Hepatocyte (in vitro differentiated cells): ENCODE results near the gene ZNF75A.

Experiments
- CTCF ChIP-seq: fragments of 200-600 bp; sonication (generic); IDR thresholded peaks from 2 replicates; pipeline ENCODE4 v1.5.1; 2016; ENCODE audit warnings: antibody characterized with exemption, mild to moderate bottlenecking; ENCODE audit not compliant: poor library complexity
- EZH2 ChIP-seq: fragments of 200-600 bp; sonication (generic); IDR thresholded peaks from 2 replicates; pipeline ENCODE4 v1.6.1; 2016; ENCODE audit warnings: antibody characterized with exemption, mild to moderate bottlenecking, borderline replicate concordance
- EZH2phosphoT487 ChIP-seq: fragments of 200-600 bp; sonication (generic); IDR thresholded peaks from one replicate; pipeline ENCODE4 v1.6.1; 2018; ENCODE audit warnings: antibody characterized with exemption, mild to moderate bottlenecking, low read depth, moderate library complexity; ENCODE audit not compliant: unreplicated experiment, severe bottlenecking

GRCh38 chr16:3292604-3293003 lies 12.7 kb upstream of the ZNF75A start:
- no peak for TF ChIP-seq EZH2phosphoT487
- TF ChIP-seq CTCF: no peak
- no peak for TF ChIP-seq EZH2
